ENCODE data around the gene COQ9.
A peak's percentile ranks its signal among the peaks of the same experiment; 100 is the strongest.
"Not testable (repeated sequence)": the region's sequence is repeated elsewhere in the genome, so short reads cannot be mapped to it uniquely, and the experiment has no call there.

The COQ9 gene

GRCh38 chr16:57447186-57447962, at the start of gene COQ9, which contains the start of gene CIAPIN1:
COQ9 (plus strand) TSS chr16:57447479; CDS start chr16:57447506, 27 bp downstream.
CIAPIN1 (minus strand) TSS chr16:57447385; CDS start chr16:57440928, 6,457 bp downstream.
- peak; percentile 87 for DNase-seq (ENCODE audit: low read depth)

- DNase-seq (ENCODE audit: low read depth), result not testable (repeated sequence)
Measured at GRCh38 chr16:57397493-57397892, 49.8 kb upstream of the COQ9 start.

- no peak for DNase-seq (ENCODE audit: low read depth)
Measured at GRCh38 chr16:57401943-57402640, 45.2 kb upstream of the COQ9 start.

- DNase-seq (ENCODE audit: low read depth), result no peak
Measured at GRCh38 chr16:57403965-57404817, 43.1 kb upstream of the COQ9 start, which contains the start of gene CCL17. CCL17 (plus strand) TSS chr16:57404767; CDS start chr16:57413933, 9,166 bp downstream.

GRCh38 chr16:57405097-57405496, 42.2 kb upstream of the COQ9 start:
- DNase-seq (ENCODE audit: low read depth), result no peak

GRCh38 chr16:57406881-57407280, 40.4 kb upstream of the COQ9 start:
- DNase-seq (ENCODE audit: low read depth), result no peak

- DNase-seq (ENCODE audit: low read depth), result no peak
Measured at GRCh38 chr16:57407521-57408353, 39.5 kb upstream of the COQ9 start.

GRCh38 chr16:57409065-57409464, 38.2 kb upstream of the COQ9 start:
- no peak for DNase-seq (ENCODE audit: low read depth)

GRCh38 chr16:57409870-57410587, 37.2 kb upstream of the COQ9 start:
- DNase-seq (ENCODE audit: low read depth), result no peak

- DNase-seq (ENCODE audit: low read depth), result no peak
Measured at GRCh38 chr16:57411362-57411976, 35.8 kb upstream of the COQ9 start.

GRCh38 chr16:57412584-57412983, 34.7 kb upstream of the COQ9 start:
- no peak for DNase-seq (ENCODE audit: low read depth)

GRCh38 chr16:57413301-57413730, 34.0 kb upstream of the COQ9 start:
- no peak for DNase-seq (ENCODE audit: low read depth)

GRCh38 chr16:57413733-57414132, 33.5 kb upstream of the COQ9 start:
- DNase-seq (ENCODE audit: low read depth), result no peak

- no peak for DNase-seq (ENCODE audit: low read depth)
Measured at GRCh38 chr16:57416084-57416483, 31.2 kb upstream of the COQ9 start.

GRCh38 chr16:57419506-57419905, 27.8 kb upstream of the COQ9 start:
- DNase-seq (ENCODE audit: low read depth), result no peak

- DNase-seq (ENCODE audit: low read depth), result no peak
Measured at GRCh38 chr16:57422026-57422944, 25.0 kb upstream of the COQ9 start.

GRCh38 chr16:57423152-57423551, 24.1 kb upstream of the COQ9 start:
- DNase-seq (ENCODE audit: low read depth), result no peak

GRCh38 chr16:57424583-57424982, 22.7 kb upstream of the COQ9 start:
- no peak for DNase-seq (ENCODE audit: low read depth)

- no peak for DNase-seq (ENCODE audit: low read depth)
Measured at GRCh38 chr16:57426356-57426755, 20.9 kb upstream of the COQ9 start.

Data from stimulated activated CD8-positive, alpha-beta memory T cell treated with anti-CD3 and anti-CD28 coated beads, Interleukin-12 subunit alpha, Interleukin-12 subunit beta, amount 100 ng/mL, for 4 hours (primary cell).